Measurements from ENCODE around the gene OR2M5. TPM values are rescaled to one million over a fixed set of nuclear protein-coding genes. Genes with fewer than 3 reads are reported as not detected.

Gene OR2M5
- not detected in 2 replicates for total RNA-seq

GRCh38 chr1:248144513-248145198, at the start of gene OR2M5:
Gene OR2M5, plus strand, starts transcription at chr1:248145148. Its CDS starts 0 bp downstream, at chr1:248145148.

GRCh38 chr1:248174521-248174920, 29.6 kb downstream of the OR2M5 start, which contains the start of gene OR2M2:
Gene OR2M2, plus strand, starts transcription at chr1:248174821. Its CDS starts 5,165 bp downstream, at chr1:248179986.

Other genes starting within 250 kb of the OR2M5 start
- gene OR2W3, start 249.6 kb upstream of the OR2M5 start, total RNA-seq: 1.1 and 4.2 TPM in 2 replicates
- gene OR2T8, start 224.9 kb upstream of the OR2M5 start, total RNA-seq: not detected in 2 replicates
- gene OR2AJ1, start 220.3 kb upstream of the OR2M5 start, total RNA-seq: 0.13 TPM in 1 of 2 replicates, not detected in the other
- gene OR2L8, start 196.3 kb upstream of the OR2M5 start, total RNA-seq: not detected in 2 replicates
- gene OR2AK2, start 179.9 kb upstream of the OR2M5 start, total RNA-seq: not detected in 2 replicates
- not detected in 2 replicates for gene OR2L5, start 131.5 kb upstream of the OR2M5 start, total RNA-seq
- gene OR2L2, start 115.1 kb upstream of the OR2M5 start, total RNA-seq: not detected in 2 replicates
- gene OR2L3, start 98.3 kb upstream of the OR2M5 start, total RNA-seq: not detected in 2 replicates
- gene OR2L13, start 50.0 kb upstream of the OR2M5 start, total RNA-seq: not detected in 2 replicates
- not detected in 2 replicates for gene OR2M2, start 29.7 kb downstream of the OR2M5 start, total RNA-seq
- gene OR2M3, start 52.1 kb downstream of the OR2M5 start, total RNA-seq: not detected in 2 replicates
- not detected in 2 replicates for gene OR2M4, start 86.3 kb downstream of the OR2M5 start, total RNA-seq
- gene OR2T33, start 132.8 kb downstream of the OR2M5 start, total RNA-seq: 0.13 and 0.33 TPM in 2 replicates
- not detected in 2 replicates for gene OR2T12, start 158.3 kb downstream of the OR2M5 start, total RNA-seq
- not detected in 2 replicates for gene OR2M7, start 179.4 kb downstream of the OR2M5 start, total RNA-seq
- not detected in 2 replicates for gene OR14C36, start 203.6 kb downstream of the OR2M5 start, total RNA-seq
- gene OR2T4, start 216.5 kb downstream of the OR2M5 start, total RNA-seq: not detected in 2 replicates
- gene OR2T6, start 230.6 kb downstream of the OR2M5 start, total RNA-seq: not detected in 2 replicates

All from mesangial cell (primary cell).